ENCODE measurements around the gene VPS18.

VPS18 gene

GRCh38 chr15:40921949-40922607 is 27.8 kb downstream of the VPS18 start:
- DNase-seq (ENCODE audit: low read depth) = no peak

GRCh38 chr15:40922608-40923005 is 28.4 kb downstream of the VPS18 start:
- no peak for DNase-seq (ENCODE audit: low read depth)

- DNase-seq (ENCODE audit: low read depth) = no peak
Measured at GRCh38 chr15:40923551-40923950, 29.3 kb downstream of the VPS18 start.

- no peak for DNase-seq (ENCODE audit: low read depth)
Measured at GRCh38 chr15:40925495-40925862, 31.2 kb downstream of the VPS18 start.

- DNase-seq (ENCODE audit: low read depth) = no peak
Measured at GRCh38 chr15:40925863-40926658, 31.8 kb downstream of the VPS18 start.

- no peak for DNase-seq (ENCODE audit: low read depth)
Measured at GRCh38 chr15:40926659-40927494, 32.6 kb downstream of the VPS18 start.

- DNase-seq (ENCODE audit: low read depth) = no peak
Measured at GRCh38 chr15:40927495-40927872, 33.2 kb downstream of the VPS18 start.

GRCh38 chr15:40927873-40928806 is 33.9 kb downstream of the VPS18 start:
- no peak for DNase-seq (ENCODE audit: low read depth)

- no peak for DNase-seq (ENCODE audit: low read depth)
Measured at GRCh38 chr15:40928821-40929659, 34.8 kb downstream of the VPS18 start, which contains the start of gene DLL4. Gene DLL4 (plus strand): TSS chr15:40929340. CDS start chr15:40929669, 329 bp downstream.

GRCh38 chr15:40929660-40930429 is 35.6 kb downstream of the VPS18 start:
- no peak for DNase-seq (ENCODE audit: low read depth)

- no peak for DNase-seq (ENCODE audit: low read depth)
Measured at GRCh38 chr15:40930430-40931299, 36.4 kb downstream of the VPS18 start.

GRCh38 chr15:40931300-40932142 is 37.3 kb downstream of the VPS18 start:
- no peak for DNase-seq (ENCODE audit: low read depth)

- DNase-seq (ENCODE audit: low read depth) = no peak
Measured at GRCh38 chr15:40932156-40932555, 37.9 kb downstream of the VPS18 start.

- DNase-seq (ENCODE audit: low read depth) = no peak
Measured at GRCh38 chr15:40932649-40933516, 38.6 kb downstream of the VPS18 start.

GRCh38 chr15:40933517-40933902 is 39.3 kb downstream of the VPS18 start:
- DNase-seq (ENCODE audit: low read depth) = no peak

- DNase-seq (ENCODE audit: low read depth) = no peak
Measured at GRCh38 chr15:40934457-40934856, 40.2 kb downstream of the VPS18 start.

- DNase-seq (ENCODE audit: low read depth) = no peak
Measured at GRCh38 chr15:40936234-40936708, 42.0 kb downstream of the VPS18 start.

Measured in activated gamma-delta T cell treated with anti-CD3 and anti-CD28 coated beads, Interleukin-2, amount 50 U/mL, for 16 hours (primary cell).